HFFc6 (cell line): ENCODE data around the gene WNT2. TPM values are rescaled to one million over a fixed set of nuclear protein-coding genes. Genes with fewer than 3 reads are reported as not detected.
A peak's percentile ranks its signal among the peaks of the same experiment; 100 is the strongest.

Source experiments
- DNase-seq: peaks from one replicate; pipeline ENCODE4 v3.0.0-alpha.2; 2018
- H3K27ac Mint-ChIP-seq: 2 replicates; pipeline ENCODE4 v1.8.0; 2020; ENCODE audit warnings: mild to moderate bottlenecking, mixed read lengths
- H3K27me3 Mint-ChIP-seq: 2 replicates; pipeline ENCODE4 v1.8.0; 2021; ENCODE audit warnings: mild to moderate bottlenecking, moderate library complexity, mixed read lengths; ENCODE audit not compliant: insufficient read depth
- H3K36me3 Mint-ChIP-seq: 2 replicates; pipeline ENCODE4 v1.8.0; 2021; ENCODE audit warnings: low read depth, mixed read lengths
- H3K4me1 Mint-ChIP-seq: 2 replicates; pipeline ENCODE4 v1.8.0; 2020; ENCODE audit warnings: low read depth, mixed read lengths
- H3K4me3 Mint-ChIP-seq: 2 replicates; pipeline ENCODE4 v1.8.0; 2020; ENCODE audit warnings: mild to moderate bottlenecking, moderate library complexity, mixed read lengths
- H3K9me3 Mint-ChIP-seq: 2 replicates; pipeline ENCODE4 v1.8.0; 2020; ENCODE audit warnings: mild to moderate bottlenecking, mixed read lengths
- CTCF ChIP-seq: fragments of 200-600 bp; sonication (generic); IDR thresholded peaks from 2 replicates; pipeline ENCODE4 v1.5.0; 2021; ENCODE audit warnings: antibody characterized with exemption, mild to moderate bottlenecking
- total RNA-seq, 6 experiments: library from RNA; stranded (reverse); fragmentation: NEBNext Ultra II Directional; extraction: Animal tissue kit (Norgen Biotek cat#: 25700); gene quantifications; 2 replicates in 1 of 6; 3 replicates in 5 of 6; pipeline ENCODE4 v1.2.3, GENCODE V29; 2021

Gene WNT2
- total RNA-seq, 6 experiments from 2014 or later: not detected

DNA sequence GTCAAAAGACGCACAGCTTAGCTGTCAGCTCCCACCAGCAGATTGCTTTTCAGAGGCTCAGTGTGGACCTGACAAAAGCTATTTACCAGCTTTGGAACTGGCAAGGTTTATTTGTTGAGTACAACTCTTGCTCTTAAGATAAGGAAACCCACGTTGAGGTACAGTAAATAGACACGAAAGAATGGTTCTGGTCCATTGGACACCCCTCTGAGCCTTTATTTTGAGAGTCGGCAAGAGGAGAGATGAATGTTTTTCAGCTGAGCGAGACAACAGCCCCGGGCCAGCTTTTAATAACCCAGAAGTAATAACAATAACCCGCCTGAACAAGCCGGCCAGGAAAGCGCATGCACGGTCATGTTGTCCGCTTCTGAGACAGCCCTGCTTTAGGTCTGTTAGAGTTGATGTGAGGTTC, 49.0 kb downstream of the WNT2 start:
- Mint-ChIP-seq H3K36me3 (no peaks in the 10 kb centered on the region), H3K9me3 (no peaks in the 10 kb centered on the region), H3K4me1 (peaks cover 41% of the 10 kb centered on the region), H3K27me3 (no peaks in the 10 kb centered on the region; the same call in none of the 2 replicates), H3K27ac (no peak overlapping the region), H3K4me3 (no peak overlapping the region)
- no peak for TF ChIP-seq CTCF
- DNase-seq: no peak

- no peak for TF ChIP-seq CTCF
- Mint-ChIP-seq H3K4me3 (no peak overlapping the region), H3K27ac (no peak overlapping the region), H3K27me3 (no peaks in the 10 kb centered on the region; the same call in none of the 2 replicates), H3K4me1 (peaks cover 41% of the 10 kb centered on the region), H3K9me3 (no peaks in the 10 kb centered on the region), H3K36me3 (no peaks in the 10 kb centered on the region)
- DNase-seq: no peak
Observed at GRCh38 chr7:117273325-117273724, 49.5 kb downstream of the WNT2 start.

DNA sequence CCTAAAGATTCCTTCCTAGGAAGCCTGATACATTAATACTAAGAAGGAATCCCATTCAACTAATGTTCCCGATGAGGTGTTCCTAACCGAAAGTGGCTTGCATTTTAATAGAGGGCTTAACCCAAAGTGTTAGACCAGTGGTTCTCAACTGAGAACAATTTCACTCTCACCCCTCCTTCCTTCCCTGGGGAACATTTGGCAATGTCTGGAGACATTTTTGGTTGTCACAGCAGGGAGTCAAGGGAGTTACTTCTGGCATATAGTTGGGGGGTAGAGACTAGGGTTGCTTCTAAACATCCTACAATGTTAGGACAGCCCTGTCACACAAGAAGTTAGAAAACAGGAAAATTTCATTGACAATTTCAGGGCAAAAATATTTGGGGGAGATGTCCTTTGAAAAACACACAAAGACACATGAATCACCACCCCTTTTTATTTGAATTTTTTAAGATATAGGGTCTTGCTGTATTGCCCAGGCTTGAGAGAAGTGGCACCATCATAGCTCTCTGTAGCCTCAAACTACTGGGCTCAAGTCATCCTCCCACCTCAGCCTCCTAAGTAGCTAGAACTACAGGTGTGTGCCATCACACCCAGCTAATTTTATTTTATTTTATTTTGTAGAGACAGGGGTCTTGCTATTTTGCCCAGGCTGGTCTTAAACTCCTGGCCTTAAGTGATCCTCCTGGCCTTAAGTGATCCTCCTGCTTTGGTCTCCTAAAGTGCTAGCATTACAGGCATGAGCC, 50.7 kb downstream of the WNT2 start:
- peaks cover 46% of the 10 kb centered on the region for H3K4me1 Mint-ChIP-seq
- H3K9me3 Mint-ChIP-seq: no peaks in the 10 kb centered on the region
- peak overlapping the region; percentile 96; the same call in 1 of the 2 replicates for H3K27ac Mint-ChIP-seq
- DNase-seq: no peak
- H3K27me3 Mint-ChIP-seq: no peaks in the 10 kb centered on the region; the same call in 1 of the 2 replicates
- no peak for TF ChIP-seq CTCF
- peaks cover 5% of the 10 kb centered on the region; the same call in 1 of the 2 replicates for H3K36me3 Mint-ChIP-seq
- no peak overlapping the region for H3K4me3 Mint-ChIP-seq

- Mint-ChIP-seq H3K4me3 (peak overlapping the region; percentile 52), H3K27ac (peak overlapping the region; percentile 96), H3K36me3 (peaks cover 5% of the 10 kb centered on the region; the same call in 1 of the 2 replicates), H3K27me3 (no peaks in the 10 kb centered on the region; the same call in 1 of the 2 replicates), H3K9me3 (no peaks in the 10 kb centered on the region), H3K4me1 (peaks cover 46% of the 10 kb centered on the region)
- TF ChIP-seq CTCF: no peak
- DNase-seq: no peak
Observed at GRCh38 chr7:117271566-117271965, 51.3 kb downstream of the WNT2 start.

DNA sequence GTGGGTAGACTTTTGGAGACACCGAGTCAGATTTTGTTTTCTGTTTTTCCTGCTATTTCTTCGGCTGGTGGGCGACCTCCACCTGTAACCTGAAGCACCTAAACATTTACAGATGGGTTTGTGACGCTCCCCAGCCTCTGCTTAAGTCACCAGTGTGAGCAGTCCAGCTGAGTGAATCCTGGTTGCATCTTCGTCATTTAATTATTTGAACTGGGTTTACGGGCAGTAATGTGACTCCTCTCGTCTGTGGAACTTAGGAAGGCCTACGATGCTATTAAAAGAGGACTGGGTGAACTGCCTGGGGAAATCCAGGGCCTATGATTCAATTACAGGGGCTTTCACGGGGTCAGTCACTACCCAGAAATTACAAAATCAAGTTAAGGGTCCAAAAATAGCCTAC, 52.5 kb downstream of the WNT2 start:
- H3K4me1 Mint-ChIP-seq: peaks cover 46% of the 10 kb centered on the region
- H3K27me3 Mint-ChIP-seq: no peaks in the 10 kb centered on the region; the same call in 1 of the 2 replicates
- peaks cover 10% of the 10 kb centered on the region; the same call in 1 of the 2 replicates for H3K36me3 Mint-ChIP-seq
- TF ChIP-seq CTCF: no peak
- peak; percentile 86 for DNase-seq
- peak overlapping the region; percentile 78 for H3K4me3 Mint-ChIP-seq
- peak overlapping the region; percentile 96 for H3K27ac Mint-ChIP-seq
- no peaks in the 10 kb centered on the region for H3K9me3 Mint-ChIP-seq
